KOPT-K1 (cell line): ENCODE data around the gene JARID2.

Experiments used
- H3K27ac ChIP-seq: fragments of 200-600 bp; sonication (generic); 2 replicates; pipeline ENCODE4 v1.5.1; 2016; ENCODE audit warnings: antibody characterized with exemption, mild to moderate bottlenecking, low read depth, low read length; ENCODE audit not compliant: poor library complexity, severe bottlenecking
- H3K36me3 ChIP-seq: fragments of 200-600 bp; sonication (generic); 2 replicates; pipeline ENCODE4 v1.5.1; 2017; ENCODE audit warnings: antibody characterized with exemption, mild to moderate bottlenecking, low read length, moderate library complexity; ENCODE audit not compliant: insufficient read depth
- H3K9me3 ChIP-seq: fragments of 200-600 bp; sonication (generic); 2 replicates; pipeline ENCODE4 v1.5.1; 2017; ENCODE audit warnings: antibody characterized with exemption, low read length, mild to moderate bottlenecking; ENCODE audit not compliant: insufficient read depth, poor library complexity, severe bottlenecking

Gene JARID2

DNA sequence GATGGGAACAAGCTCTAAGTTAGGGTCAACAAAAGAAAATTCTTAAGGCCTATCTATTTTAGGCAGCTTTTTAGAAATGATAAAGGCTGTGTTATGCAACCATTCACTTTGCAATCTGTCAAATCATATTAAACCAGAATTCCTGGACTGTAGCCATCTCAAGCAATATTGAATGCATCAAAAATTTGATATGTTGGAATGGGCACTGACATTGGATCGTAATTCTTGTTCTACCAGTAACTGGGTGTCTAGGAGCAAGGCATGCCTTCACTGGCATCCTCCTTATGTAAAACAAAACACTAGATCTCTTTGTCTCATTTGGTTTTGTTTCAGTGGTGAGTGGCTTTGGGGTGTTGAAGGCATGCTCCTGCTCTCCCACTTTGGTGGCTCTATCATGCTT, 145.6 kb downstream of the JARID2 start:
- Histone ChIP-seq H3K36me3 (peaks cover 14% of the 10 kb centered on the region; the same call in 1 of the 2 replicates), H3K9me3 (peaks cover 16% of the 10 kb centered on the region), H3K27ac (no peak overlapping the region)

DNA sequence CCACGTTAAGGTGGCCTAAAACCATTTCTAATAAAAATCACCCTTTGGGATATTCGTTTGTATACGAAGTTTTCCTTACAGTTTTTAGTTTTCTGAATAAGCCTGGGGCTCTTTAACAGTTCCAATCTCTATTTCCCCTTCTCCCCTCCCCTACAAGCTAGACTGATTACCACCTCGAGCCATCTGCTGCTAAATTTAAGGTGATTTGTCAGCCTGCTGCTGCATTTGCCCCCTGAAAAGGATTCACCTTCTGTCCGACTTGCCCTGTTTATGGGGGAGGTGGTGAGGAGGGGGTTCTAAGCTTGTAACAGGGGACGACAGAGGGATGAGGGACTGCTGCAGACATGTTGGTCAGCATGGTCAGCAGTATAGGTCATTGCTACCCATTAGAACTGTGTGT, 146.3 kb downstream of the JARID2 start:
- Histone ChIP-seq H3K27ac (no peak overlapping the region), H3K36me3 (peaks cover 14% of the 10 kb centered on the region; the same call in 1 of the 2 replicates), H3K9me3 (peaks cover 16% of the 10 kb centered on the region)

- H3K27ac ChIP-seq: no peak overlapping the region
- peaks cover 14% of the 10 kb centered on the region; the same call in 1 of the 2 replicates for H3K36me3 ChIP-seq
- peaks cover 16% of the 10 kb centered on the region for H3K9me3 ChIP-seq
These were observed 147.7 kb downstream of the JARID2 start for GRCh38 chr6:15393605-15394004.

DNA sequence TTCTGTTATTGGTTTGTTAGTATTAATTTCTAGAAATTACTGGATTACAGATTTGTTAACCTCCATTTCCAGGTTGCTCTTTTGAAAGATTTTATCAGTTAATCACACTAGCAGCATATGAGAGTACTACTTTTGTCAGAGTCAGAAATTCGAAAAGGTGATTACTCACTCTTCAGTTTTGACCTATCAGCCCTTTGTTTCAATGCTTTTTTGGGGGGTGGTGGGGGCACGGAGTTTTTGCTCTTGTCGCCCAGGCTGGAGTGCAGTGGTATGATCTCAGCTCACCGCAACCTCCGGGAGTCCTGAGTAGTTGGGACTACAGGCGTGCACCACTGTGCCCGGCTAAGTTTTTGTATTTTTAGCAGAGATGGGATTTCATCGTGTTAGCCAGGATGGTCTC, 149.2 kb downstream of the JARID2 start:
- peaks cover 16% of the 10 kb centered on the region for H3K9me3 ChIP-seq
- no peak overlapping the region for H3K27ac ChIP-seq
- peaks cover 11% of the 10 kb centered on the region; the same call in 1 of the 2 replicates for H3K36me3 ChIP-seq

- H3K9me3 ChIP-seq: peaks cover 16% of the 10 kb centered on the region
- H3K27ac ChIP-seq: no peak overlapping the region
- H3K36me3 ChIP-seq: peaks cover 9% of the 10 kb centered on the region; the same call in 1 of the 2 replicates
These were observed 150.9 kb downstream of the JARID2 start for GRCh38 chr6:15396808-15397207.

DNA sequence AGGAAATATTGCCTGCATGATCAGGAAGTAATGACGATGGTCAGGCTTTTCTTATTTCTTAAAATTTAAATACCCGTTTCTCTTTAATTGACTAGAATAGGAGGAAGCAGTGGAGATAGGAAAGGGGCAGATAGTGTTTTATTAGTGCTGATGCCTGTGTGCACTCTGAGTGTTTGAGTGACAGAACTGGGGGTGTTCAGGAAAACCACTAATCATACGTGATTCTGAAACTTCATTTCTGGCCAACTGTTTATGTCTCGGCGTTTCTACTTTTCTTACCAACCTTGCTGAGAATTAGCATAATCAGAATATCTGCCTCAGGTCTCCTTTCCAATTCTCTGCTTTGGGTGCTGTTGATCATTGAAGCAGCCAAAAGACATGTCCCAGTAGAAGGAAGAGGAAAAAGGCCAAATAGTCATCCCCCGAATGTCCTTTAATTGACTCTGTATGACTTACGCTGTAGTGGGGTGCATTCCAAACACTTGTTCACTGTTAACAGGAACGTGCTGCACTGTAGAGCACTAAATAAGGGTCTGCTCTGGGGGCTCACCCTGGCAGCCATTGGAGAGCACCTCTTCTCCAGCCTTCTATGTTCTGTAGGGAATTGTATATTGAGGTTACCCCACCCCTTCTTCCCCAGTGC, 152.9 kb downstream of the JARID2 start:
- H3K36me3 ChIP-seq: peaks cover 4% of the 10 kb centered on the region; the same call in 1 of the 2 replicates
- H3K9me3 ChIP-seq: peaks cover 5% of the 10 kb centered on the region
- peak overlapping the region; percentile 35 for H3K27ac ChIP-seq

DNA sequence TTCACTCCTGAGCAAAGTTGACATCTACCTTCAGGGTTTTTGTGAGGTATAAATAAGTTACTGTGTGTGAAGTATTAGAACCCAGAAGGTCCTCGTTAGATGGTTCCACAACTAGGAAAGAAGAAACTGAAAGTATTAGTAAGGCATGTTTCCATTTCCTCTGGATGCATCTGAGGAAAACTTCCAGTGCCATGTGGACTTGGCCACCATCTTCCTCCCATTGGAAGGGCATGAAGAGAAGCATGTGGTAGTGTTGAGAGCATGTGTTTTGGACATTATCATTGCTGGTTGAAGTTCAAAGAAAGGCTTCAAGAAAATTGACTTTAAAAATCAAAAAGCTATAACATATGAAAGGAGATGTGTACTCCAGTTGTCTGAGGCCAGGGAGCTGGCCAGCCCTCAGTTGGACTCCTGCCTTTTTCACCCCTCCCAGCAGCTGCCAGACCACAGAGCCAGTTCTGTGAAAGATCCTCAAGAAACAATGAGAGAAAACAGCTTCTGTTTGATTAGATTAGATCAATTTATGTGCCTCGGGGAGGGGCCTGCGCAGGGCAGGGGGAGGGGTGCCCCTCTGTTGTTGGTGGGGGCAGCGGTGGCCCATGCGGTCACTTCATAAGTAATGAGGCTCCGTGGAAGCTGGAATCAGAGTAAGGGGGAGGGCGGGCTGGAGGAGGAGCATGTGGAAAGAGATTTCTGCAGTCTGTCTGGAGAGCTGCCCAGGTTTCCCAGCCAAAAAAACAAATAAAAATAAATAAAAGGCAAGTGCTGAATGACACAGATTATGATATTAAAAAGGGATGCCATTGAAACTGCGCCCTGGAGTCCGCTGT, 154.0 kb downstream of the JARID2 start:
- no peaks in the 10 kb centered on the region for H3K36me3 ChIP-seq
- H3K27ac ChIP-seq: peak overlapping the region; percentile 30
- no peaks in the 10 kb centered on the region for H3K9me3 ChIP-seq

DNA sequence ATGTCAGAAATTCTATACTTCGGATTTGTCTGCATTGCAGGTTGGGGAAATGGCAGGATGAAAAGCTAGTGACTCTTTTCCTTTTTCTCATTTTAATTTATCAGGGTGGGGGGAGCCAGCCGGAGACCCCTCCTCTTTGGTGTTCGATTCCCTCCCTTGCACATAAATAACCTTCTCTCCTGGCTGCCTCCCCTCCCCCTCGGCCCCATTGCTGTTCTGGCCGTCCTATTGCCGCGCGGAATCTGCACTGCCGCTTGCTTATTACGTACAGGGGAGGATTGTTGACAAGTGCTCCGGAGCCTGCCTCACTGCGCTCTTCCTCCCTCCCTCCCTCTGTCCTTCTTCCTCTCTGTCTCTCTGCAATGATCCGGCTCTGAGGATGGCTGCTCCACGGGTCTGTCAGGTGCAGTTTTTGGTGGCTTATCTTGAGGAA, 154.7 kb downstream of the JARID2 start:
- no peaks in the 10 kb centered on the region for H3K9me3 ChIP-seq
- no peak overlapping the region for H3K27ac ChIP-seq
- no peaks in the 10 kb centered on the region for H3K36me3 ChIP-seq

GRCh38 chr6:15401120-15401519, 155.3 kb downstream of the JARID2 start:
- Histone ChIP-seq H3K9me3 (no peaks in the 10 kb centered on the region), H3K36me3 (no peaks in the 10 kb centered on the region), H3K27ac (no peak overlapping the region)

DNA sequence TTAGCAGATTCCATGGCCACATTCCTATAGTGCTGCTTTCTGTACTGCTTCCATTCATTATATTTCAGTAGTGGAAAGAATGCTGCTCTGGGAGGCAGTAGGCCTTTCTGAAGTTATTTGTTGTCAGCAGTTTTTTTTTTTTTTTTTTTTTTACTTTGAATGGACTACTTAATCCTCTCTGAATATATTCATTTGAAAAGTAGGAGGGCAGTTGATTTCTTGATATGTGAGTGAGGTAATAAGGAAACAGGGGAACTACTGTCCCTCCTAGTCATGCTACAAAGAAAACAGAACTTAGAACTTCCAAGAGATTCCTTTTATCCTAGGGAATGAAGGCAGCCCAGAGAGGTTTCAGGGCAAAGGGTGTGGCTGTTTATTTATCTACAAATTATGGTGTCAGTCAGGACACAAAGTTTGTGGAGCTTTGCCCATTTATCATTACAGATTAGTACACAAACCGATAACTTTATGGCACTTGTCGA, 155.9 kb downstream of the JARID2 start:
- H3K9me3 ChIP-seq: no peaks in the 10 kb centered on the region
- no peaks in the 10 kb centered on the region for H3K36me3 ChIP-seq
- H3K27ac ChIP-seq: no peak overlapping the region

GRCh38 chr6:15402406-15403045, 156.7 kb downstream of the JARID2 start:
- H3K9me3 ChIP-seq: no peaks in the 10 kb centered on the region
- H3K36me3 ChIP-seq: no peaks in the 10 kb centered on the region
- no peak overlapping the region for H3K27ac ChIP-seq

GRCh38 chr6:15403094-15403755, 157.4 kb downstream of the JARID2 start:
- Histone ChIP-seq H3K27ac (peak overlapping the region; percentile 53), H3K36me3 (no peaks in the 10 kb centered on the region), H3K9me3 (no peaks in the 10 kb centered on the region)

DNA sequence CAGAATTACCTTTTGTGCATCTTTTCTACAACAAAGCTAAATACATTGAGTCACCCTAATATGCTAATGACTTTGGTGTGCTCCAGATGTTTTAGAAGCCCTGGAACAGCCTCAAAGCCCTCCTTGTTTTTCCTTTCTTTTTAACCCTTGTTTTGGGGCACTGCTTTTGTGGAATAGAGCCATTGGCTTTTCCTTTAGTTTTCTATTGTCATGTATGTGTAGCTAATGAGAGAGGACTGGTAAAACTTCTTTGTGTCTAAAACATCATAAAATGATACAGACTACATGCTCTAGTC, 158.8 kb downstream of the JARID2 start:
- no peaks in the 10 kb centered on the region for H3K36me3 ChIP-seq
- no peaks in the 10 kb centered on the region for H3K9me3 ChIP-seq
- peak overlapping the region; percentile 53 for H3K27ac ChIP-seq

DNA sequence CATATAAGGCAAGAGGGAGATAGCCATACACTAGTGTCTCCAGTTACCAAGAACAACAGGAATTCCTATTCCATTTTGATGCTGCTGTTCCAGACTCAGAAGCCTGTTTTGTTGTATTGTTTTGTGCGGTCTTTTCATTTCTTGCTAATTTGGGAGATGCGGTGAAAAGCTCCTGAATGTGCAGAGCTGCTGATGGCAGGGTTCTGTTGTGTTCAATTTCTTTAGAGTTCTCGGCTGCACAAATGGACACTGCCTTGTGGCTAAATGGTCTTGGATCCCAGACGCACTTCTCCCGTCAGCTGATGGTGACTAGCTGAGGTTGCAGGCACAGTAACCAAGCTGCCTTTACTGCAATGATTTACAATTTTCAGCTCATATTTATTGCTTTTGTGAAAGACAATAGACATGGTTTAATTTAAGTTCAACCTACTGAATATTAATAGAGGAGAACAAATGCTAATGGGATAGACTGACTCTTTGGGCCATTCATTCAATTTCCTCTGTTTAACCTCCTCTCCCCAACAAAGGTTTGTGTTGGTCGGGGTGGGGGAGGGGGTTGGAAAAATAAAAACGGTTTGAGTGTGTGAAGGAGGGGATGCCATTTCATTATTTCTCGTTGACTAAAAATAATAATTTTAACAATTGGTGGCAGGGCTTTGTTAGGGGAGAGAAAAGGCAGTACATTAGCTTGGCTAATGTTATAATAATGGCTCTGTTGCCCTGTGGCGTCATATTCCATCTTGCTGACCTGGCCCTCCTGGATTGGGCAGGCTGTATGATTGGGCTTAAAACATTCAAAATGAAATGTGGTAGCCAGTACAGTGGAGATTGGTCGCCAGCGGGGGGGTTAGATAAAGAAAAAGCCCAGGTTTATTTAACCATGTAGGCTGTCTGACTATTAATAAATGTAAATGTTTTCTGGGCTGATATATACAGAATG, 159.5 kb downstream of the JARID2 start:
- Histone ChIP-seq H3K9me3 (no peaks in the 10 kb centered on the region), H3K36me3 (no peaks in the 10 kb centered on the region), H3K27ac (peak overlapping the region; percentile 53)
